Measurements from ENCODE around the gene KANSL1L.

KANSL1L gene

DNA sequence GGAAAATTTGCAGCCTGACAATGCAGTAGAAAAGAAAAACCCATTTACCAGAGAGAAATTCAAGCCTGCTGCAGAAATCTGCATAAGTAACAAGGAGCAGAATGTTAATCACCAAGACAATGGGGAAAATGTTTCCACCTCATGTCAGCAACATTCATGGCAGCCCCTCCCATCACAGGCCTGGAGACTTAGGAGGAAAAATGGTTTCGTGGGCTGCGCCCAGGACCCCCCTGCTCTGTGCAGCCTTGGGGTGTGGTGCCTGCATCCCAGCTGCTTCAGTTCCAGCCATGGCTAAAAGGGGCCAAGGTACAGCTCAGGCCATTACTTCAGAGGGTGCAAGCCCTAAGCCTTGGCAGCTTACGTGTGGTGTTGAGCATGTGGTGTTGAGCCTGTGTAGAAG is 115.4 kb downstream of the KANSL1L start:
- TF ChIP-seq, protein P1, sequence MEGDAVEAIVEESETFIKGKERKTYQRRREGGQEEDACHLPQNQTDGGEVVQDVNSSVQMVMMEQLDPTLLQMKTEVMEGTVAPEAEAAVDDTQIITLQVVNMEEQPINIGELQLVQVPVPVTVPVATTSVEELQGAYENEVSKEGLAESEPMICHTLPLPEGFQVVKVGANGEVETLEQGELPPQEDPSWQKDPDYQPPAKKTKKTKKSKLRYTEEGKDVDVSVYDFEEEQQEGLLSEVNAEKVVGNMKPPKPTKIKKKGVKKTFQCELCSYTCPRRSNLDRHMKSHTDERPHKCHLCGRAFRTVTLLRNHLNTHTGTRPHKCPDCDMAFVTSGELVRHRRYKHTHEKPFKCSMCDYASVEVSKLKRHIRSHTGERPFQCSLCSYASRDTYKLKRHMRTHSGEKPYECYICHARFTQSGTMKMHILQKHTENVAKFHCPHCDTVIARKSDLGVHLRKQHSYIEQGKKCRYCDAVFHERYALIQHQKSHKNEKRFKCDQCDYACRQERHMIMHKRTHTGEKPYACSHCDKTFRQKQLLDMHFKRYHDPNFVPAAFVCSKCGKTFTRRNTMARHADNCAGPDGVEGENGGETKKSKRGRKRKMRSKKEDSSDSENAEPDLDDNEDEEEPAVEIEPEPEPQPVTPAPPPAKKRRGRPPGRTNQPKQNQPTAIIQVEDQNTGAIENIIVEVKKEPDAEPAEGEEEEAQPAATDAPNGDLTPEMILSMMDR (IDR thresholded peaks at IDR 0.05; ENCODE audit: borderline replicate concordance, control extremely low read depth, extremely low read depth, insufficient read depth, missing control alignments) = no peak
- in situ Hi-C loops (cut with MboI; ENCODE audit: low sequenced_read_pairs, unreplicated experiment) = no loop called here
- DNase-seq (ENCODE audit: low spot score) = no peak

DNA sequence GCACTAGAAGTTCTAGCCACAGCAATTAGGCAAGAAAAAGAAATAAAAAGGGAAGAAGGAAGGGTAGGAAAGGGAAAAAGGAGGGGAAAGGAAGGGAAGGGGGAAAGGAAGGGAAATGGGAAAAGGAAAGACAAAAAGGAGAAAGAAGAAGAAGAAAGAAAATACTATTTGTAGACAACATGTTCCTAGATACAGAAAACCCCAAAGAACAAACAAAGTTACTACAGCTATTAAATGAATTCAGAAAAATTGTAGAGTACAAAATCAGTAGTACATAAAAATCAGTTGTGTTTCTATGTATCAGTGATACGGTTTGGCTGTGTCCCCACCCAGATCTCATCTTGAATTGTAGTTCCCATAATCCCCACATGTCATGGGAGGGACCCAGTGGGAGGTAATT is 116.5 kb downstream of the KANSL1L start:
- TF ChIP-seq, protein P1 (IDR thresholded peaks at IDR 0.05; ENCODE audit: borderline replicate concordance, control extremely low read depth, extremely low read depth, insufficient read depth, missing control alignments) = no peak
- DNase-seq (ENCODE audit: low spot score) = no peak
- in situ Hi-C loops (cut with MboI; ENCODE audit: low sequenced_read_pairs, unreplicated experiment) = no loop called here

DNA sequence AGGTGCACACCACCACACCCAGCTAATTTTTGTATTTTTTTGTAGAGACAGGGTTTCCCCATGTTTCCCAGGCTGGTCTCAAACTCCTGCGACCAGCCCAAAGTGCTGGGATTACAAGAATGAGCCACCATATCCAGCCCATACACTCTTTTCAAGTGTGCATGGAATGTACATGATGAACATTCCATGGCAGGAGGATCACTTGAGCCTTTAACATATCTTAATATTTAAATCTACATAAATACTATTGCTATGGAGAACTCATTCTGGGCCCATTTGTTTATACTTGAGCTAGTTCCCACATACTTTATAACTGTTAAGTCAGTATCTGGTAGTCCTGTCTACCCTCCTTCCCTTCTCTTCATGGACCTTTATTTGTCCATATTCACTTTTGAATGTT is 120.3 kb downstream of the KANSL1L start:
- DNase-seq (ENCODE audit: low spot score) = no peak
- in situ Hi-C loops (cut with MboI; ENCODE audit: low sequenced_read_pairs, unreplicated experiment) = no loop called here
- TF ChIP-seq, protein P1 (IDR thresholded peaks at IDR 0.05; ENCODE audit: borderline replicate concordance, control extremely low read depth, extremely low read depth, insufficient read depth, missing control alignments) = no peak

DNA sequence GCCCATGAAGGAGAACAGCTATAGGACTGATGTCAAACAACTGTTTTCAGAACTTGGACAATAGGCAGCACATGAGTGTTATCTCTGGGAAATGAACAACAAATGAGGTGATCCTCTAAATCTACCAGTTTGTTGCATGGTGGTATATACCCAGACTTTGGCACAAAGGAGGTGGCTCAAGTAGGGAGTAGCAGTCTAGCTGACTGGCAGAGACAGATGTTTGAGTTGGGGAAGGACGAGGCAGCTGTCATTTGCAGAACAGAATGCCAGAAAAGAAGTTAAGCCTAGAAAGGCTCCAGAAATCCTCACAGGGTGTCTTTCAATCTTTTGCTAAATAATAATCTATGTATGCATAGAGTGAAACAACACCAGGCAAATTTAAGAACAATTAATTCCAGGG is 121.4 kb downstream of the KANSL1L start:
- in situ Hi-C loops (cut with MboI; ENCODE audit: low sequenced_read_pairs, unreplicated experiment) = no loop called here
- TF ChIP-seq, protein P1 (IDR thresholded peaks at IDR 0.05; ENCODE audit: borderline replicate concordance, control extremely low read depth, extremely low read depth, insufficient read depth, missing control alignments) = no peak
- DNase-seq (ENCODE audit: low spot score) = no peak

DNA sequence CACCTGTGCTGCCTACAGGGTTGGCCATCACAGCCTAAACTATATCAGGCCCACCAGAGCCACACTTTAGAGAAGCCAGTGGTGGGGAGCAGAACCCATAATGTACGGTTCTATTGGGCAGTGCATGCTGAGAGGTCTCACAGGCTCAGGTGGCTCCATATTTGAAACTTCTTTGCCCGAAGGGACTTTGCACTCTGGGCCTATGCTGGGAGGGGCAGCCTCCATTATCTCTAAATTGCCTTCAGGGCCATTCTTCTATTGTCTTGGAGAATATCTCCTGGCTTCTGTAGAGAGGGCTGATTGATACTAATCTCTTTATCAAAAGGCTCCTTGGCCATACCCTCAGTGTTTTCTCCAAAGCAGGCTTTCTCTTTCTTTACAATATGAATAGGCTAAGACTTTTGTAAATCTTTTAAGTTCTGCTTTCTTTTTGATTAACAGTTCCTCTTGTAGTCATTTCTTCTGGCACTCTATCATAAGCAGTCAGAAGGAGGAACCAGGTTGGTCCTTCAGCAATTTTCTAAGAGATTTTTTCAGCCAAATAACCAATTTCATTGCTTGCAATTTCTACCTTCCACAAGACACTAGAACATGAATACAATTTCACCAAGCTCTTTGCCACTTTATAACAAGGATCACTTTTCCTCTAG is 124.2 kb downstream of the KANSL1L start:
- in situ Hi-C loops (cut with MboI; ENCODE audit: low sequenced_read_pairs, unreplicated experiment) = no loop called here
- no peak for DNase-seq (ENCODE audit: low spot score)
- TF ChIP-seq, protein P1 (IDR thresholded peaks at IDR 0.05; ENCODE audit: borderline replicate concordance, control extremely low read depth, extremely low read depth, insufficient read depth, missing control alignments) = no peak

DNA sequence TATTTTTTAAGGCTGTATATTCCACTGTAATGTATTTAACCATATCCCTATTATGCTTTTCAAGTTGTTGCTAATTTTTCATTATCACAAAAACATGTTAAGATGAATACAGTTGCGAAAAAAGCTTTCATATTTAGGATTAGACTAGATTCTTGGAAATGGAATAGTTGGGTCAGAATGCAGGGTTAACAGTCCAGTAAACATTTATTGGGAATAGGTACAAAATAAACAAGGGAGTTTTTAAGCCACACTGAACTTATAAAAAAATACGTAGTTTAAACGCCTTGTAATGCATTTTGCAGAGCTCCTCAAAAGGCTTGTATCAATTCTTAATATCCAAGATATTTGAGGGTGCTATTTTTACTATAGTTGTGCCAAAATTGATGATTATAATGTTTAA is 133.1 kb downstream of the KANSL1L start:
- DNase-seq (ENCODE audit: low spot score) = no peak
- TF ChIP-seq, protein P1 (IDR thresholded peaks at IDR 0.05; ENCODE audit: borderline replicate concordance, control extremely low read depth, extremely low read depth, insufficient read depth, missing control alignments) = no peak
- in situ Hi-C loops (cut with MboI; ENCODE audit: low sequenced_read_pairs, unreplicated experiment) = no loop called here

All from GM13976 (cell line).